GM10248 (cell line): ENCODE measurements around the gene CIB4.

ENCODE experiments used
- CTCF ChIA-PET: fragments of 300-600 bp; sonication (Branson Sonifier 250); formaldehyde crosslinking; extraction: SDS; loops from one replicate; lab custom pipeline; 2021; ENCODE audit warnings: antibody characterized with exemption; lab: Yijun Ruan, JAX
- POLR2A ChIA-PET: fragments of 350-650 bp; sonication (Branson Sonifier 250); formaldehyde crosslinking; extraction: SDS; loops from one replicate; lab custom pipeline; 2020; ENCODE audit warnings: antibody characterized with exemption; lab: Yijun Ruan, JAX
- DNase-seq: peaks from one replicate; pipeline ENCODE4 v3.0.0; 2012; ENCODE audit errors: extremely low spot score
- TF ChIP-seq, protein P1 (sequence below): IDR thresholded peaks from 2 replicates; pipeline ENCODE4 v1.5.1; 2012; ENCODE audit warnings: mild to moderate bottlenecking, low read depth; ENCODE audit errors: extremely low read depth, missing control alignments, control extremely low read depth

The CIB4 gene

DNA sequence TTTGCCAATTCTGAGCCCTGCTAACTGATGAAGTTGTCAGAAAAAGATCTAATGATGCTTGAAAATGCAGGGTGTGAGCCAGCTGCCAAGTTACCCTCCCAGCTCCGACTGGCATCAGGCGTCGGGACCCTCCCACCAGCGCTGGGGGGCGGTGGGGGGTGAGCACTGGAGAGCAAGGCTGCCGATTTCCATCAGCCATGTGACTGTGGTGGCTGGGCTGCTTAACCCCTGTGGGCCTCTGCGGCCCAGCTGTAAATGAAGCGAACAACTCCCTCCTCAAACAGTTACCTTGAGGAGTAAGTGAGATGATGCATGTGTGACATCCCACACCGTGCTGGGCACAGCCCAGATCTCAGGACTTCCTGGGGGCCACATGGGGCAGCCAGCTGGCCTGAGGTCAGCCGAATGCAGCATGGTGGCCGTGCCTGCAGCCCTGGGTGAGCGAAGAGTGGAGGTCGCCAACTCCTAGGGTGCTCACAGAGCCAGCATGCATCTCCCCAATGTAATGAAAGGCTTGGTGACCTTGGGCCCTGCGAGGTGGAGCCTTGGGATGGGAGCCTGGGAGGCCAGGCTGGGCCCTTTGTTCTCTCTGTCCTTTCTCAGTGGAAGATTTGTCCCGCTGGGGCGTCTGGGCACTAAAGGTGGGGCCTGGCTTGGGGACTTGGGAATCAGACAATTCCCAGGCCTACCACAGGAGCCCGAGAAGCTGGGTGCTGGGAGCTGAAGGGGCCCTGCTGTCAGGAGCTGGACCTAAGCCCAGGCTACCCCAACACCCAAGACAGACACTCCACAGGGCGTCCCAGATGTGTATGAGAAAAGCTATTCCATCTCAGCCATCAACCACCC lies 25.1 kb downstream of the CIB4 start:
- ChIA-PET POLR2A (no interaction called here), CTCF (interaction anchor here (1.2 to 3.2 kb wide), 2 partner anchors 10 to 129 kb away, joined by 4 to 11 read pairs; no protein-coding TSS in a partner anchor)
- no peak for DNase-seq
- TF ChIP-seq, protein P1, sequence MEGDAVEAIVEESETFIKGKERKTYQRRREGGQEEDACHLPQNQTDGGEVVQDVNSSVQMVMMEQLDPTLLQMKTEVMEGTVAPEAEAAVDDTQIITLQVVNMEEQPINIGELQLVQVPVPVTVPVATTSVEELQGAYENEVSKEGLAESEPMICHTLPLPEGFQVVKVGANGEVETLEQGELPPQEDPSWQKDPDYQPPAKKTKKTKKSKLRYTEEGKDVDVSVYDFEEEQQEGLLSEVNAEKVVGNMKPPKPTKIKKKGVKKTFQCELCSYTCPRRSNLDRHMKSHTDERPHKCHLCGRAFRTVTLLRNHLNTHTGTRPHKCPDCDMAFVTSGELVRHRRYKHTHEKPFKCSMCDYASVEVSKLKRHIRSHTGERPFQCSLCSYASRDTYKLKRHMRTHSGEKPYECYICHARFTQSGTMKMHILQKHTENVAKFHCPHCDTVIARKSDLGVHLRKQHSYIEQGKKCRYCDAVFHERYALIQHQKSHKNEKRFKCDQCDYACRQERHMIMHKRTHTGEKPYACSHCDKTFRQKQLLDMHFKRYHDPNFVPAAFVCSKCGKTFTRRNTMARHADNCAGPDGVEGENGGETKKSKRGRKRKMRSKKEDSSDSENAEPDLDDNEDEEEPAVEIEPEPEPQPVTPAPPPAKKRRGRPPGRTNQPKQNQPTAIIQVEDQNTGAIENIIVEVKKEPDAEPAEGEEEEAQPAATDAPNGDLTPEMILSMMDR: no peak

DNA sequence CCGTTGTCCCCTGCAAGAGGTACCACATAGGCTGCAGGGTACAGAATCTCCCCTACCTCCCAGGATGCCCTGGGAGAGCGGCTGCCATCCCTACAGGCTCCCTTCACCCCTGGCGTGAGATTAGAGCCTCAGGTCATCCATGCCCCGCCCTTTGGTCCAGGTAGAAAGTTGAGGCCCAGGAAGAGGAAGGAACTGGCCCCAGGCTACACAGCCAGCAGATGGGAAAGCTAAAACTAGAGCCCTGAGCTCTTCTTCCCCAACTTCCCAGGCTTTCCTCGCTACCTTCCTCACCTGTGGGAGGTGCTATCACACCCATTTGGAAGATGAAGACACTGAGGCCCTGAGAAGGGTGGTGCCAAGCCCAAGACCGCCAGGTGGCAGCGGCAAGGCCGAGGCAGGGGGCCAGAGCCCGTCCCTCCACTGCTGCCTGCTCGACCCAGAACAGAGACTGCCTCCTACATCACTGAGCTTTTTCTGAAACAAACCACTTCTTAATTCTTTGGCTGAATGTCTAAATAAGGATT lies 25.8 kb downstream of the CIB4 start:
- TF ChIP-seq, protein P1: no peak
- no peak for DNase-seq
- ChIA-PET POLR2A (no interaction called here), CTCF (interaction anchor here (3.2 kb wide), 1 partner anchor 9 kb away, joined by 11 read pairs; no protein-coding TSS in a partner anchor)

DNA sequence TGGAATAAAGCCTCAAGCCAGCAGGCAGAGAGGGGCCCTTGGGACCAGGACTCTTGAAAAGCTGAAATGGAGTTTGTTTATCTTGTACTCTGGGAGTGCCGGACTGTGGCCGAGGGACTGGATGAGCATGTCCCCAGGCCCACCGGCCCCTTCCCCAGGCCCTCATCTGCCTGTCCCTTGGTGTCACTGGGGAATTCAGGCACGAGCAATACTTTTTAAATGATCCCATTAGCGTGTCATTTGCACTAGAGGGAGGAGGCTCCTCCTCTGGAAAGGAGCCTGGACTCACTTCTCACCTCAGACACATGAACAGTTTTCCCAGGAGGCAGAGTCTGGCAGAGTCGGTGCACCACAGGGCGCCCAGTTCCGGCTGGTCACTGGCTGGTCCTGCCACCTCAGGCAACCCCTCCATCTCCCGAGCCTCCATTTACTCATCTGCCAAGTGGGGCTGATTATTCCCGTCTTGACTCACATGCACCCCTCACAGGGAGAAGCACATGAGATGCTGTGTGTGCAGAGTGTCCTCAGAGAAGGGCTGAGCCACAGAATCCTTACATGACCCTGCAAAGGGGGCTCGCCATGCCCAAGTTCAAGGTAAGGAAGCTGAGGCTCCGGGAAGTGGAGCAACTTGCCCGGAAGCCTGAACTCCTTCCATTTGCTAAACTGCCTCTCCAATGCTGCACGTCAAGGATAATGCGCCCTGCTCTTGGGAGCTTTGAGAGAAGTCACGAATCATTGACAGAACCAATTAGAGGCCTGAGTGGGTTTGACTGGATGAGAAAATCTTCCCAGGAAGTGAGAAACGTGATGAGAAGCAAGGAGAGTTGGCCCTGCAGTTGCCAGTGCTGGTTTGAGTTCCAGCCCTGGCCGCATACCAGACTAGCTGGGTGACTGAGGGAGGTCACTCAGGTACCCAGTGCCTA lies 26.7 kb downstream of the CIB4 start:
- TF ChIP-seq, protein P1: no peak
- no peak for DNase-seq
- CTCF ChIA-PET: no interaction called here
- POLR2A ChIA-PET: no interaction called here

GRCh38 chr2:26613241-26614215 lies 27.6 kb downstream of the CIB4 start:
- TF ChIP-seq, protein P1: no peak
- no peak for DNase-seq
- POLR2A ChIA-PET: no interaction called here
- CTCF ChIA-PET: no interaction called here

DNA sequence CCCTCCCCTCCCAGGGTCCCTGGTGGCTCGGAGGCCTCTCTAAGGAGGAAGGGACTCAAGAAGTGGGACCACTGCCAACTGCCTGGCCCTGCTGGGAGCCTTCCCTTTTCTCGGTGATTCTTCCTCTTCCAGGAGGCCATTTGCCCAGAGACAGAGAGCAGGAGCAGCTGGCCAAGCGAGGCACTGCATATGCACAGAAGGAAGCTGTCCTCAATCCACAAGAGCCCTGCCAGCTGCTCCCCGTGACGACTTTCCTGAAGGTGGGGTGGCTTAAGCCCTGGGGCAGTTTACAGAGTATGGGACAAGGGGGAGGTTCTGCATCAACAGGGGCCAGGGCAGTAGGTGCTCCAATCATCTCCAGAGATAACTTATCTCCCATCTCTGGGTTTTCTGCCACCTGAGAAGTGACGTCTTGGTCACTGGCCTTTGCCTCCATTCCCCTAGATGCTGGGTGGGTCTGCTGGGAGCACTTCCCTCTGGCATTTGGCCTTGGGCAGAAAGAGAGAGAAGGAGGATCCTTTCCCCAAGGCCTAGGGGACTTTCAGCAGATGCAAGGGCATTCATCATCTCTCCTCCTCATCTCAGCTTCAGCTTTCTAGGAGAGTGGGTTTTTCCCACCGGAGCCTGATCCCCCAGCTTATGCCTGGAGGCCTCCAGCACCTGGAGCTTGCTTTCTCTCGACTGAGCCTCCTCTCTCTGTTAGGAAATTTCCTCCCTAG lies 28.5 kb downstream of the CIB4 start:
- no peak for DNase-seq
- POLR2A ChIA-PET: no interaction called here
- TF ChIP-seq, protein P1: no peak
- CTCF ChIA-PET: interaction anchor here (11.0 kb wide), 1 partner anchor 132 kb away, joined by 189 read pairs; no protein-coding TSS in a partner anchor
